ENCODE results near the gene MIEF1.

- no peak for TF ChIP-seq GABPA (IDR thresholded peaks at IDR 0.05; ENCODE audit: low read depth)
- no peak for TF ChIP-seq CTCF (IDR thresholded peaks at IDR 0.05; ENCODE audit: insufficient read depth, low read length)
- TF ChIP-seq REST (IDR thresholded peaks at IDR 0.05; ENCODE audit: insufficient replicate concordance, low read depth) = no peak
- no peak for TF ChIP-seq POLR2AphosphoS5 (IDR thresholded peaks at IDR 0.05; ENCODE audit: low read depth)
- TF ChIP-seq SPI1 (IDR thresholded peaks at IDR 0.05; ENCODE audit: borderline replicate concordance, low read depth) = no peak
Measured at GRCh38 chr22:39475902-39476301, 26.2 kb upstream of the MIEF1 start.

Data from HL-60 (cell line).